PC-9 (cell line): ENCODE measurements around the gene CLEC16A. TPM values are rescaled to one million over a fixed set of nuclear protein-coding genes. Genes with fewer than 3 reads are reported as not detected.
A peak's percentile ranks its signal among the peaks of the same experiment; 100 is the strongest.

Experiments
- BruUV-seq: library from RNA; stranded (reverse); fragments of 400-500 nt; replicated peaks from 2 replicates; lab custom pipeline; 2021; lab: Mats Ljungman, UMichigan
- CTCF ChIA-PET: fragments of 300-600 bp; sonication (Branson Sonifier 250); formaldehyde crosslinking; loops from one replicate; lab custom pipeline; 2022; ENCODE audit warnings: antibody characterized with exemption; lab: Charles Lee
- POLR2A ChIA-PET: fragments of 300-600 bp; sonication (Branson Sonifier 250); formaldehyde crosslinking; loops from one replicate; lab custom pipeline; 2022; ENCODE audit warnings: antibody characterized with exemption; ENCODE audit not compliant: unreplicated experiment; lab: Charles Lee
- DNase-seq, 2 experiments: peaks; one replicate each; pipeline versions ENCODE4 v3.0.0 to v3.0.0-alpha.2; 2015 to 2022; ENCODE audit warnings: mixed read lengths in 1 of 2
- H2AFZ ChIP-seq: fragments of 200-600 bp; sonication (generic); 2 replicates; pipeline ENCODE4 v1.8.1; 2017; ENCODE audit warnings: antibody characterized with exemption
- H3F3A ChIP-seq: fragments of 200-600 bp; sonication (generic); 2 replicates; pipeline ENCODE4 v1.8.1; 2017; ENCODE audit warnings: antibody characterized with exemption, mild to moderate bottlenecking, low read depth; ENCODE audit not compliant: insufficient read depth
- H3K27ac ChIP-seq: fragments of 200-600 bp; sonication (generic); 2 replicates; pipeline ENCODE4 v1.6.1; 2016; ENCODE audit warnings: mixed run types
- H3K27me3 ChIP-seq: fragments of 200-600 bp; sonication (generic); 2 replicates; pipeline ENCODE4 v1.6.1; 2016; ENCODE audit warnings: low read depth, mixed run types; ENCODE audit not compliant: insufficient read depth
- H3K36me3 ChIP-seq: fragments of 200-600 bp; sonication (generic); 2 replicates; pipeline ENCODE4 v1.6.1; 2016; ENCODE audit warnings: low read depth, mixed run types
- H3K4me1 ChIP-seq: fragments of 200-600 bp; sonication (generic); replicated peaks from 2 replicates; pipeline ENCODE4 v1.6.1; 2016; ENCODE audit warnings: mixed run types; ENCODE audit not compliant: insufficient read depth
- H3K4me2 ChIP-seq: fragments of 200-600 bp; sonication (generic); 2 replicates; pipeline ENCODE4 v1.6.1; 2017; ENCODE audit warnings: mixed run types
- H3K4me3 ChIP-seq: fragments of 200-600 bp; sonication (generic); 2 replicates; pipeline ENCODE4 v1.6.1; 2016; ENCODE audit warnings: mixed run types
- H3K79me2 ChIP-seq: fragments of 200-600 bp; sonication (generic); 2 replicates; pipeline ENCODE4 v1.6.1; 2017; ENCODE audit warnings: low read depth, mixed run types
- H3K9me2 ChIP-seq: fragments of 200-600 bp; sonication (generic); 2 replicates; pipeline ENCODE4 v1.8.1; 2017; ENCODE audit warnings: mild to moderate bottlenecking; ENCODE audit not compliant: insufficient read depth
- H3K9me3 ChIP-seq: fragments of 200-600 bp; sonication (generic); 2 replicates; pipeline ENCODE4 v1.8.1; 2016; ENCODE audit warnings: low read depth; ENCODE audit not compliant: insufficient read depth
- H4K20me1 ChIP-seq: fragments of 200-600 bp; sonication (generic); 2 replicates; pipeline ENCODE4 v1.8.1; 2017; ENCODE audit not compliant: insufficient read depth
- EZH2 ChIP-seq: fragments of 200-600 bp; sonication (generic); IDR thresholded peaks from 2 replicates; pipeline ENCODE4 v1.8.0; 2017; ENCODE audit warnings: antibody characterized with exemption, low read depth
- intact Hi-C: fragments of 100-400 bp; cut with micrococcal nuclease; formaldehyde crosslinking; loops from one replicate; pipeline ENCODE4 v1.10.0; 2022; ENCODE audit not compliant: unreplicated experiment
- total RNA-seq: library from RNA; stranded (reverse); gene quantifications from 2 replicates; pipeline ENCODE4 v1.2.3, GENCODE V29; 2021
- TF ChIP-seq, protein P1 (sequence below): fragments of 200-600 bp; sonication (generic); conservative IDR thresholded peaks from 2 replicates; pipeline ENCODE4 v1.6.1; 2017; ENCODE audit warnings: mixed run types, antibody characterized with exemption, mild to moderate bottlenecking, moderate library complexity

The CLEC16A gene
- total RNA-seq, 1 experiment from 2014 or later = 34.9 TPM

DNA sequence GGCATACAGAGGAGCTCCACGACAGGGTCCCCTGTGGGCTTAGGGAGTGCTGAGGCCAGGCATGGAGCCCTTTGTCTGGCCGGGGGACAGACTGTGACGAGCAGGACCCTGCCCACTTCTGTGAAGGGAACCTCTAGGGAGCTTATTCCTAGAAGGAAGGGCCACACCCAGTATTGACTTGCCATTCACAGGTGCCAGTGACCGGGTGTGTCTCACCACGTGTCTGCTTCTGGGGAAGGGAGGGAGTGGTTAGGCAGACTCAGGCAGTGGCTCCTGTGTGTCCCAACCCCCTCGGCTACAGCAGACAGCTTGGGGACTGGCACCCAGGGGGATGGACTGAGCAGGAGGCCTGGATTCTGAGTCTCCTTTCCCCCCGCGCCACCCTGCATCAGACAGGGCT, 254.5 kb downstream of the CLEC16A start:
- ChIA-PET POLR2A (no interaction called here), CTCF (interaction anchor here (0.5 to 1.4 kb wide), 3 partner anchors 30 to 228 kb away, joined by 3 to 11 read pairs (median 4); no protein-coding TSS in a partner anchor)
- H4K20me1 ChIP-seq = no peaks in the 10 kb centered on the region
- H3K4me2 ChIP-seq = peak overlapping the region; percentile 41
- H3K36me3 ChIP-seq = no peaks in the 10 kb centered on the region
- no peaks in the 10 kb centered on the region for H3K9me2 ChIP-seq
- H3K27ac ChIP-seq = no peak overlapping the region
- H3K27me3 ChIP-seq = no peaks in the 10 kb centered on the region
- DNase-seq = peak; percentile 73 to 84
- no peaks in the 10 kb centered on the region for H3K79me2 ChIP-seq
- no peak overlapping the region for H3K4me3 ChIP-seq
- intact Hi-C loops = no loop called here
- H3K9me3 ChIP-seq = no peaks in the 10 kb centered on the region
- TF ChIP-seq, protein P1, sequence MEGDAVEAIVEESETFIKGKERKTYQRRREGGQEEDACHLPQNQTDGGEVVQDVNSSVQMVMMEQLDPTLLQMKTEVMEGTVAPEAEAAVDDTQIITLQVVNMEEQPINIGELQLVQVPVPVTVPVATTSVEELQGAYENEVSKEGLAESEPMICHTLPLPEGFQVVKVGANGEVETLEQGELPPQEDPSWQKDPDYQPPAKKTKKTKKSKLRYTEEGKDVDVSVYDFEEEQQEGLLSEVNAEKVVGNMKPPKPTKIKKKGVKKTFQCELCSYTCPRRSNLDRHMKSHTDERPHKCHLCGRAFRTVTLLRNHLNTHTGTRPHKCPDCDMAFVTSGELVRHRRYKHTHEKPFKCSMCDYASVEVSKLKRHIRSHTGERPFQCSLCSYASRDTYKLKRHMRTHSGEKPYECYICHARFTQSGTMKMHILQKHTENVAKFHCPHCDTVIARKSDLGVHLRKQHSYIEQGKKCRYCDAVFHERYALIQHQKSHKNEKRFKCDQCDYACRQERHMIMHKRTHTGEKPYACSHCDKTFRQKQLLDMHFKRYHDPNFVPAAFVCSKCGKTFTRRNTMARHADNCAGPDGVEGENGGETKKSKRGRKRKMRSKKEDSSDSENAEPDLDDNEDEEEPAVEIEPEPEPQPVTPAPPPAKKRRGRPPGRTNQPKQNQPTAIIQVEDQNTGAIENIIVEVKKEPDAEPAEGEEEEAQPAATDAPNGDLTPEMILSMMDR = no peak
- no peak for TF ChIP-seq EZH2
- peaks cover 25% of the 10 kb centered on the region for H3F3A ChIP-seq
- H3K4me1 ChIP-seq = peaks cover 31% of the 10 kb centered on the region
- no peak overlapping the region for H2AFZ ChIP-seq
- BruUV-seq = no TSS peak

GRCh38 chr16:11200592-11200991, 256.2 kb downstream of the CLEC16A start:
- ChIA-PET CTCF (no interaction called here), POLR2A (no interaction called here)
- Histone ChIP-seq H2AFZ (no peak overlapping the region), H3K36me3 (no peaks in the 10 kb centered on the region), H3K9me2 (no peaks in the 10 kb centered on the region), H3K4me3 (no peak overlapping the region), H4K20me1 (no peaks in the 10 kb centered on the region), H3K4me2 (no peak overlapping the region), H3K27me3 (no peaks in the 10 kb centered on the region), H3K9me3 (no peaks in the 10 kb centered on the region), H3K27ac (no peak overlapping the region), H3F3A (peaks cover 25% of the 10 kb centered on the region), H3K4me1 (peaks cover 37% of the 10 kb centered on the region), H3K79me2 (no peaks in the 10 kb centered on the region)
- no TSS peak for BruUV-seq
- intact Hi-C loops = loop anchor here (2.0 to 5.0 kb wide), 4 partner anchors 54 to 208 kb away; no protein-coding TSS in a partner anchor
- no peak for DNase-seq
- no peak for TF ChIP-seq EZH2
- TF ChIP-seq, protein P1 = no peak

- BruUV-seq = no TSS peak
- DNase-seq = peak; percentile 89 to 94
- Histone ChIP-seq H3K79me2 (no peaks in the 10 kb centered on the region), H3K4me3 (peak overlapping the region; percentile 28; the same call in 1 of the 2 replicates), H3K36me3 (no peaks in the 10 kb centered on the region), H3K4me2 (peak overlapping the region; percentile 68), H3K27ac (peak overlapping the region; percentile 75), H3K27me3 (no peaks in the 10 kb centered on the region), H3K9me3 (no peaks in the 10 kb centered on the region), H3K4me1 (peaks cover 37% of the 10 kb centered on the region), H4K20me1 (no peaks in the 10 kb centered on the region), H3K9me2 (no peaks in the 10 kb centered on the region), H2AFZ (peak overlapping the region; percentile 1; the same call in 1 of the 2 replicates), H3F3A (peaks cover 25% of the 10 kb centered on the region)
- intact Hi-C loops = loop anchor here (1.0 to 5.0 kb wide), 6 partner anchors 46 to 209 kb away; no protein-coding TSS in a partner anchor
- POLR2A ChIA-PET = interaction anchor here (0.6 to 0.7 kb wide), 2 partner anchors 54 to 198 kb away, joined by 4 to 6 read pairs; partner anchors contain the start of gene SOCS1
- CTCF ChIA-PET = interaction anchor here (0.6 to 0.9 kb wide), 3 partner anchors 12 to 219 kb away, joined by 3 to 4 read pairs (median 3); no protein-coding TSS in a partner anchor
- no peak for TF ChIP-seq EZH2
- TF ChIP-seq, protein P1 = no peak
Observed at GRCh38 chr16:11201498-11202259, 257.3 kb downstream of the CLEC16A start.
